ENCODE results near the gene ADGRL3. TPM values are rescaled to one million over a fixed set of nuclear protein-coding genes. Genes with fewer than 3 reads are reported as not detected.

Gene ADGRL3
- total and polyA plus RNA-seq, 7 donors, result under 0.01 to 11.9 (median 5.4) TPM

GRCh38 chr4:61296144-61296543 is 96.0 kb downstream of the ADGRL3 start:
- Histone ChIP-seq H3K27me3 (no peaks in the 10 kb centered on the region), H3K4me1 (no peaks in the 10 kb centered on the region), H3K9me3 (no peaks in the 10 kb centered on the region), H3K27ac (no peak overlapping the region), H3K36me3 (no peaks in the 10 kb centered on the region), H3K4me3 (no peak overlapping the region)
- 50 to 89% methylated on average over 2 of the region's 2 CpGs for WGBS, 2 donors
- DNase-seq, result no peak
- intact Hi-C loops (cut with DNase I), result no loop called here
- no peak for TF ChIP-seq EP300 (IDR thresholded peaks at IDR 0.05)
- no peak for TF ChIP-seq POLR2AphosphoS5 (IDR thresholded peaks at IDR 0.05)
- no peak for TF ChIP-seq POLR2A (IDR thresholded peaks at IDR 0.05)
- TF ChIP-seq CTCF (IDR thresholded peaks at IDR 0.05), result no peak

- Histone ChIP-seq H3K27ac (no peak overlapping the region), H3K4me1 (no peaks in the 10 kb centered on the region), H3K4me3 (no peak overlapping the region), H3K9me3 (no peaks in the 10 kb centered on the region), H3K27me3 (no peaks in the 10 kb centered on the region), H3K36me3 (no peaks in the 10 kb centered on the region)
- intact Hi-C loops (cut with DNase I), result no loop called here
- WGBS, 2 donors, result 65 to 71% methylated on average over 4 of the region's 4 CpGs
- DNase-seq, result no peak
- TF ChIP-seq CTCF (IDR thresholded peaks at IDR 0.05) (no peak), POLR2A (IDR thresholded peaks at IDR 0.05) (no peak), POLR2AphosphoS5 (IDR thresholded peaks at IDR 0.05) (no peak), EP300 (IDR thresholded peaks at IDR 0.05) (no peak)
Observed at GRCh38 chr4:61298178-61298740, 98.1 kb downstream of the ADGRL3 start.

- Histone ChIP-seq H3K4me1 (no peaks in the 10 kb centered on the region), H3K4me3 (no peak overlapping the region), H3K27ac (no peak overlapping the region), H3K27me3 (no peaks in the 10 kb centered on the region), H3K36me3 (no peaks in the 10 kb centered on the region), H3K9me3 (no peaks in the 10 kb centered on the region)
- no peak for DNase-seq
- TF ChIP-seq POLR2AphosphoS5 (IDR thresholded peaks at IDR 0.05) (no peak), CTCF (IDR thresholded peaks at IDR 0.05) (no peak), POLR2A (IDR thresholded peaks at IDR 0.05) (no peak), EP300 (IDR thresholded peaks at IDR 0.05) (no peak)
- 50 to 73% methylated on average over 4 of the region's 4 CpGs for WGBS, 2 donors
- intact Hi-C loops (cut with DNase I), result no loop called here
Observed at GRCh38 chr4:61299316-61299715, 99.2 kb downstream of the ADGRL3 start.

GRCh38 chr4:61300266-61300844 is 100.2 kb downstream of the ADGRL3 start:
- Histone ChIP-seq H3K36me3 (no peaks in the 10 kb centered on the region), H3K4me1 (no peaks in the 10 kb centered on the region), H3K27ac (no peak overlapping the region), H3K9me3 (no peaks in the 10 kb centered on the region), H3K4me3 (no peak overlapping the region), H3K27me3 (no peaks in the 10 kb centered on the region)
- WGBS, 2 donors, result 85 to 90% methylated on average over 2 of the region's 2 CpGs
- DNase-seq, result no peak
- intact Hi-C loops (cut with DNase I), result no loop called here
- no peak for TF ChIP-seq CTCF (IDR thresholded peaks at IDR 0.05)
- TF ChIP-seq POLR2A (IDR thresholded peaks at IDR 0.05), result no peak

GRCh38 chr4:61301271-61301670 is 101.1 kb downstream of the ADGRL3 start:
- Histone ChIP-seq H3K27ac (no peak overlapping the region), H3K9me3 (no peaks in the 10 kb centered on the region), H3K27me3 (no peaks in the 10 kb centered on the region), H3K4me3 (no peak overlapping the region), H3K36me3 (no peaks in the 10 kb centered on the region), H3K4me1 (no peaks in the 10 kb centered on the region)
- intact Hi-C loops (cut with DNase I), result no loop called here
- 44 to 55% methylated on average over 3 of the region's 3 CpGs for WGBS, 2 donors
- DNase-seq, result no peak
- TF ChIP-seq EP300 (IDR thresholded peaks at IDR 0.05) (no peak), POLR2A (IDR thresholded peaks at IDR 0.05) (no peak), CTCF (IDR thresholded peaks at IDR 0.05) (no peak), POLR2AphosphoS5 (IDR thresholded peaks at IDR 0.05) (no peak)
